HFF-Myc (cell line): ENCODE measurements around the gene LIG4.

Experiments used
- DNase-seq: peaks from one replicate; pipeline ENCODE4 v3.0.0-alpha.2; 2011; ENCODE audit warnings: low read depth; ENCODE audit errors: extremely low read depth
- H3K4me3 ChIP-seq: replicated peaks from 2 replicates; pipeline ENCODE4 v1.5.1; 2011; ENCODE audit warnings: low read depth, mild to moderate bottlenecking, control low read depth, low read length
- CTCF ChIP-seq: IDR thresholded peaks from 2 replicates; pipeline ENCODE4 v1.5.1; 2012; ENCODE audit warnings: mild to moderate bottlenecking, low read depth, low read length, control low read depth; ENCODE audit errors: missing control alignments

The LIG4 gene

GRCh38 chr13:108215436-108215835 is at the start of gene LIG4:
LIG4 (minus strand) TSS chr13:108215536; CDS start chr13:108211268, 4,268 bp downstream.
- peak; percentile 64 for DNase-seq
- H3K4me3 ChIP-seq = peak within 1 kb of the TSS; percentile 46
- no peak for TF ChIP-seq CTCF

GRCh38 chr13:108263621-108264355 is 48.5 kb upstream of the LIG4 start:
- H3K4me3 ChIP-seq = no peak overlapping the region
- TF ChIP-seq CTCF = no peak
- no peak for DNase-seq

- TF ChIP-seq CTCF = no peak
- H3K4me3 ChIP-seq = no peak overlapping the region
- DNase-seq = no peak
These were observed 41.9 kb upstream of the LIG4 start for GRCh38 chr13:108257248-108257647.

- no peak for TF ChIP-seq CTCF
- no peak overlapping the region for H3K4me3 ChIP-seq
- DNase-seq = no peak
These were observed 33.8 kb upstream of the LIG4 start for GRCh38 chr13:108249150-108249549.

DNA sequence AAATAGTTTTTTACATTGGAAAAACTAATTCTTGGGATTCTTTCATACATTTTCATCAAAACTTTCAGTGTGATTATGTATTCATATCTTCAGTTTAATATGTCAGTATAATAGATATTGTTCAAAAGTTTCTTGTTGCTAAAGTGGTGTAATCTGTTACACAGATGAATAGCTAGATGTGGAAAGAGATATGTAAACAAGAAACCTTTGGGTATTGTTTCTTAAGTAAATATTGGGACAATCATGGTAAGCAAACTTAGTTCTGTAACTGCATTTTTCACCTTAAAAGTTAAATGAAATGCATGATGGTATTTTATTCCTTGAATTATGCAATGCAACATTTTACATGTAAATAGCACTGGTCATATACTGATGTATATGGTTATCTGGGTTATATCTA is 15.0 kb upstream of the LIG4 start:
- H3K4me3 ChIP-seq = no peak overlapping the region
- TF ChIP-seq CTCF = no peak
- no peak for DNase-seq

- peak; percentile 30 for DNase-seq
- H3K4me3 ChIP-seq = no peak overlapping the region
- TF ChIP-seq CTCF = peak; percentile 51
These were observed 12.4 kb upstream of the LIG4 start for GRCh38 chr13:108227651-108228272.
